ENCODE results near the gene IST1. TPM values are rescaled to one million over a fixed set of nuclear protein-coding genes. Genes with fewer than 3 reads are reported as not detected.

IST1 gene
- total and polyA plus RNA-seq, 8 donors, result 156 to 360 (median 298) TPM

GRCh38 chr16:71854369-71854948 is 40.9 kb upstream of the IST1 start:
- intact Hi-C loops (cut with DNase I), result no loop called here
- no peaks in the 10 kb centered on the region for H3K9me3 ChIP-seq
- ATAC-seq, result no peak
- no peaks in the 10 kb centered on the region for H3K27me3 ChIP-seq
- H3K4me3 ChIP-seq, result no peak overlapping the region
- no peaks in the 10 kb centered on the region for H3K4me1 ChIP-seq
- no peak for DNase-seq
- peaks cover 0 to 76% of the 10 kb centered on the region in 2 donors for H3K36me3 ChIP-seq
- TF ChIP-seq CTCF (IDR thresholded peaks at IDR 0.05), result no peak
- H3K27ac ChIP-seq, result no peak overlapping the region

GRCh38 chr16:71855937-71856662 is 39.2 kb upstream of the IST1 start:
- intact Hi-C loops (cut with DNase I), result no loop called here
- no peak for ATAC-seq
- no peak for TF ChIP-seq CTCF (IDR thresholded peaks at IDR 0.05)
- H3K27me3 ChIP-seq, result no peaks in the 10 kb centered on the region
- no peak overlapping the region for H3K4me3 ChIP-seq
- DNase-seq, result no peak
- H3K4me1 ChIP-seq, result no peaks in the 10 kb centered on the region
- no peak overlapping the region for H3K27ac ChIP-seq
- no peaks in the 10 kb centered on the region for H3K9me3 ChIP-seq
- peaks cover 0 to 76% of the 10 kb centered on the region in 2 donors for H3K36me3 ChIP-seq

- intact Hi-C loops (cut with DNase I), result no loop called here
- Histone ChIP-seq H3K9me3 (no peaks in the 10 kb centered on the region), H3K27ac (no peak overlapping the region), H3K4me3 (no peak overlapping the region), H3K4me1 (no peaks in the 10 kb centered on the region), H3K27me3 (no peaks in the 10 kb centered on the region), H3K36me3 (peaks cover 0 to 74% of the 10 kb centered on the region in 2 donors)
- DNase-seq, result no peak
- TF ChIP-seq CTCF (IDR thresholded peaks at IDR 0.05), result no peak
- ATAC-seq, result no peak
Measured at GRCh38 chr16:71859762-71860521, 35.4 kb upstream of the IST1 start.

- Histone ChIP-seq H3K27ac (no peak overlapping the region), H3K27me3 (no peaks in the 10 kb centered on the region), H3K36me3 (peaks cover 0 to 64% of the 10 kb centered on the region in 2 donors), H3K4me3 (no peak overlapping the region), H3K9me3 (no peaks in the 10 kb centered on the region), H3K4me1 (no peaks in the 10 kb centered on the region)
- TF ChIP-seq CTCF (IDR thresholded peaks at IDR 0.05), result no peak
- intact Hi-C loops (cut with DNase I), result no loop called here
- ATAC-seq (no peak), DNase-seq (no peak)
Measured at GRCh38 chr16:71863995-71864394, 31.3 kb upstream of the IST1 start.
